Sciatic nerve (tissue), 2 donors: Measurements from ENCODE around the gene TXNRD2. TPM values are rescaled to one million over a fixed set of nuclear protein-coding genes. Genes with fewer than 3 reads are reported as not detected.
"Not testable (repeated sequence)": the region's sequence is repeated elsewhere in the genome, so short reads cannot be mapped to it uniquely, and the experiment has no call there.

Experiments
- ATAC-seq: fragments of 200-7000 bp; cut with Tn5 transposase; one replicate; pipeline ENCODE4 v1.9.1; 2020; ENCODE audit warnings: mild to moderate bottlenecking, moderate library complexity
- DNase-seq: peaks from one replicate; pipeline ENCODE4 v3.0.0-alpha.2; 2020; ENCODE audit warnings: low spot score
- intact Hi-C: fragments of 100-400 bp; cut with DNase I; formaldehyde crosslinking; loops from one replicate; pipeline ENCODE4 v1.14.2; 2022
- total RNA-seq: library from RNA; stranded (reverse); fragmentation: NEBNext Ultra II Directional; extraction: Animal tissue kit (Norgen Biotek cat#: 25700); gene quantifications from one replicate; pipeline ENCODE4 v1.2.1, GENCODE V29; 2021
- donor health status: DM: no; HTN: no; CAD: no.
- donor health status: DM: no; HTN: no; CAD: no.

Gene TXNRD2
- total RNA-seq, 1 donor from 2014 or later = 33.9 TPM

- DNase-seq (no peak), ATAC-seq (peak; percentile 60)
- intact Hi-C loops = no loop called here
Measured at GRCh38 chr22:19958083-19959042, 16.7 kb upstream of the TXNRD2 start.

DNA sequence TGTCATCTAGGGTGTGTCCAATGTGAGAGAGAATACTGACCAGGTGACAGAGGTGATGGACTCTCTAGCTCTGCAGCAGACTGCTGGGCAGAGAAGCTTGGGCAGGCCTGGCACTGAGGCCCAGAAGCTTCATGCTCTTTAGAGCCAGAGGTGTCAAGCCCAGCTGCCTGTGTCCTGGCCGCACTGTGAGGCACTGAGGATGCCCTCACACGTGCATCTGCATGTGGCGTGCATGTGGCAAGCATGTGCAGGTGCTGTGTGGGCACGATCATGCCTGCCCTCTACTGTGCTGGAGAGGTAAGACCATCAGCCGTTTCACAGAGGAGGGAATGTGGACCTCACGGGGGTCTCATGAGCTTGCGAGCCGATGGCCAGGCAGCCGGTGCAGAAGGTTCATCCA, 15.8 kb upstream of the TXNRD2 start:
- DNase-seq = no peak
- no peak for ATAC-seq
- intact Hi-C loops = no loop called here

DNA sequence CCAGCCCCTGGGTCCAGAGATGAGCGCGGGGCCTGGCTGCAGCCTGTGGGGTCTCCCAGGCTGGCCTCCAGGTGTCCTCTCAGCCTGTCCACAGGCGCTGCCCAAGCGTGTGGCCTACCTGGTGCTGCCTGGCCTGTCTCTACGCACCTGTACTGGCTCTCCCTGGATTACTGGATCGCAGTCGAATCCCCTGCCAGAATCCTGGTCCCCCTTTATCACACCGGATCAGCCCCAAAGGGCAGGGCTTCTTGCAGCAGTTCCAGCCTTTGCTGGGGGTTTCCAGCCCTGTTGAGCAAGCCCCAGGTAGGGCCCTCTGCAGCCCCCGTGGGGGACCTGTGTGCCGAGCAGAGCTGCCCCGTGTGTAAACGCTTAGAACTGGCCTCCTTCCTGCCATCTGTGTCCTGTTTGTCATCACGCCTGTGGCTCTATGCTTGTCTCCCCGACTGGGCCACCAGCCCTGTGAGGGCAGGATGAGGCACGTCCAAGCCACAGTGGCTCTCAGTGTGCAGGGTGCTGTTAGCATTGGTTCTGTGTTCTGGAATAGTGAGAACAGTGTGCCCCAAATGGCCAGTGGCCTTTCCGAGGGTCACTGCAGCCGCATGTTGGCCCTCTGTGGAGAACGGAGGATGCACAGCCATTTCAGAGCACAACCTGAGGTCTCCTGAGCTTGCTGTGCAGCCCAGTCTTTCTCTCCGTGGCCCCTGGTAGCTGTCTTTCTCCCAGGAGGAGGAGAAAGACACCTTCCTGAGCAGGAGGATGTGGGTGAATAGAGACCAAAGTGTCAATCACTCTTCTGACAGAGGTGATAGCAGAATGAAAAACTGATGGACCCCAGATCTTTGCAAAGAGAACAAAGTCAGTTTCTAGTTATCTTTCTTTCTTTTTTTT, 13.9 kb upstream of the TXNRD2 start:
- ATAC-seq (no peak), DNase-seq (peak; percentile 53)
- intact Hi-C loops = no loop called here

GRCh38 chr22:19951346-19951745, 9.7 kb upstream of the TXNRD2 start:
- DNase-seq = no peak
- ATAC-seq = no peak
- intact Hi-C loops = no loop called here

- intact Hi-C loops = no loop called here
- no peak for DNase-seq
- no peak for ATAC-seq
Measured at GRCh38 chr22:19948057-19948760, 6.6 kb upstream of the TXNRD2 start.

DNA sequence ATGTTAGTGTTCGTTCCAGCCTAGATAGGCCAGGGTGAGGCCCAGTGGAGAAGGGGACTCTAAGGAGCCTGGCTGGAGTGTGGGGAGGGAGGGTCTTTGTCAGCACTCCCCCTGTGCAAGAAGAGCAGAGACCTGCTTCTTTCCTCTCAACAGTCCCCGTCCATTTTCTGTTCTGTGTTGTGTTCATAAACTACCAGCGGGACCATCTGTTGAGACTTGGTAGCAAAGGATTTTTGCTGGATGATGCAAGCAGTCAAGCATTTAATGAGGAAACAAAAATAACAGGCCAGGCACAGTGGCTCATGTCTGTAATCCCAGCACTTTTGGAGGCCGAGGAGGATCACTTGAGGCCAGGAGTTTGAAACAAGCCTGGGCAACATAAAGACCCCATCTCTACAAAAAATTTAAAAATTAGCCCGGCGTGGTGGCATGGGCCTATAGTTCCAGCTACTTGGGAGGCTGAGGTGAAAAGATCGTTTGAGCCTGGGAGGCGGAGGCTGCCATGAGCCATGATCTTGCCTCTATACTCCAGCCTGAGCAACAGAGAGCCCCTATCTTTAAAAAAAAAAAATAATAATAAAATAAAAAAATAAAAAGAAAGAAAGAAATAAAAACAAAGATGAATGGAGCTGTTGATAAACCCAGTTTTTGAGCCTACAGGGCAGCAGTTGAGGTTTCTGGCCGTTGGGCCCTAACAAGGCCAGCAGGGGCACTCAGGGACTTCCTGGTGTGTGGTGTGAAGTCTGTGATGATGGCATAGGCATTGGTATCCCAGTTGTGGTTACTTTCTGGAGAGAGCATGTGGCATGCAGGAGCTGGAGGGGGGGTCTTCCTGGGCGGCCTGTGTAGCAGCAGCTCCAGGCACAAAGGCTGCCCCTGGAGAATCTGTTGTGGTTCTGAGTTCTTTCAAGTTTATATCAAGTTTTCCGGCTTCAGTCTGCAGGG, 1.7 kb upstream of the TXNRD2 start:
- no peak for DNase-seq
- intact Hi-C loops = no loop called here
- peak; percentile 81 for ATAC-seq

DNA sequence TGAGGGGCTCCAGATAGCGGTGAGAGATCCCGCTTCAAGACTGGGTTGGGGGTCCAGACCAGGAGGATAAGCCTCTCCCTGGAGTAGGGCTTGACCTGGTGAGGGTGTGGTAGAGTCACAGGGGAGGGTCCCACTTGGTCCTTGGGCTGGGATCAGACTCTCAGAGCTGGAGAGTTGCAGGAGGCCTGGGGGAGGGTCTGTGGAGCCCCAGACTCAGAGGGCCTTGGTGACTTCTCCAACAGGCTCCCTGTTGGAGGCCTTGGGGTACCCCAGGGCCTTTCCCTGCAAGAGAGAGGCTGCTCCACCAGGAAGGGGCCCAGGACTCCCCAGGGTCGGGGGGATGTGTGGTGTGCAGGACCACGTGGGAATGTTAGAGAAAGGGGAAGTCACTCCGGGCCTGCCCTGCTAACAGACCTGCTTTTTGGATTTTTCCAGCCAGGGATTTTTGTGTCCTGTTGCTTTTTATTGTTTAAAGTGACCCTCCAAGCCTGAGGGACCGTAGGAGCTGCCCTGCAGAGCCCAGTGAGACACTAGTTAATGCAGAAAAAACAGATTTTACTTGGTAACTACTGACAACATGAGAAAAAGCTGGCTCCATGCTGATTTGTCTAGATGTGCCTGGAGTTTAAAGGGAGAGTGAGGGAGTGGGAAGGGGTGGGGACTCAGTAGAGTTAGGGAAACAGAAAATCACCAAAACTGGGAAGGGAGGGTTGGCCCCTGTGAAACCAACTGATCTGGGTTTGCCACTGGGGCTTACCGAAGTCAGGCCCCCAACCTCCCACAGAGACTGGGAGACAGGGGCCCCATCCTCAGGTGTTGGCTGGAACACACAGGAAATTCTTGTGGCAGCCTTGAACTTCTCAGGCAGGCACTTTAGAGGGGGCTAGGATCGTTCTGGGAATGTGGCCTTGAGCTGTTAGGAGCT, 801 bp upstream of the TXNRD2 start:
- intact Hi-C loops = no loop called here
- no peak for DNase-seq

GRCh38 chr22:19940536-19941364, 868 bp downstream of the TXNRD2 start:
- ATAC-seq (no peak), DNase-seq (no peak)
- intact Hi-C loops = no loop called here

More for the DNA sequence above, 801 bp upstream of the TXNRD2 start:
- peak; percentile 87 for ATAC-seq

GRCh38 chr22:19937616-19938473, 3.8 kb downstream of the TXNRD2 start:
- intact Hi-C loops = no loop called here
- DNase-seq (no peak), ATAC-seq (no peak)

DNA sequence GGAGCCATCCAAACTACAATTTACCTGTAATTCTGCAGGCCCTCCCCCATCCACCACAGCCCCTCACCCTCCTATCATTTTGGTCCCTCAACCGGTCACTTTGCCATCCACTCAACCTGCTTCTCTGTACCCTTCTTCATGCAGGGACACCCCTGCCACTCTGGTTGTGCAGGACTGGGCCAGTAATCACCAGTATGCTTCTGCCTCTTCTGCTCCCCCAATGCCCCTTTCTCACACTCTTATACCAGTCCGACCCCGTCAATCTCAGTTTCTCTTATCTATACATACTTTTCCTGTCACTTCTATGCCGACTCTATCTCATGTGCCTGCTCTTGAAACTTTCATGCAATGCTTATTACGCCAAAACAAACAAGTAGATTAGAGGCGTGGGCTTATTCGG, 5.1 kb downstream of the TXNRD2 start:
- DNase-seq (no peak), ATAC-seq (no peak)
- intact Hi-C loops = no loop called here

DNA sequence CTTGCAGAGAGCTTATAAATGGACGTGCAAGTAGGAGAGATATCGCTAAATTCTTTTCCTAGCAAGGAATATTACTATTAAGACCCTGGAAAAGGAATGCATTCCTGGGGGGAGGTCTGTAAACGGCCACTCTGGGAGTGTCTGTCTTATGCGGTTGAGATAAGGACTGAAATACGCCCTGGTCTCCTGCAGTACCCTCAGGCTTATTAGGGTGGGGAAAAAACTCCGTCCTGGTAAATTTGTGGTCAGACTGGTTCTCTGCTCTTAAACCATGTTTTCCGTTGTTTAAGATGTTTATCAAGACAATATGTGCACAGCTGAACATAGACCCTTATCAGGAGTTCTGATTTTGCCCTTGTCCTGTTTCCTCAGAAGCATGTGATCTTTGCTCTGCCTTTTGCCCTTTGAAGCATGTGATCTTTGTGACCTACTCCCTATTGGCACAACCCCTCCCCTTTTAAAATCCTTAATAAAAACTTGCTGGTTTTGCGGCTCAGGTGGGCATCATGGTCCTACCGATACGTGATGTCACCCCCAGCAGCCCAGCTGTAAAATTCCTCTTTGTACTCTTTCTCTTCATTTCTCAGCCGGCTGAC, 6.4 kb downstream of the TXNRD2 start:
- DNase-seq, ATAC-seq, intact Hi-C loops: not testable (repeated sequence)

DNA sequence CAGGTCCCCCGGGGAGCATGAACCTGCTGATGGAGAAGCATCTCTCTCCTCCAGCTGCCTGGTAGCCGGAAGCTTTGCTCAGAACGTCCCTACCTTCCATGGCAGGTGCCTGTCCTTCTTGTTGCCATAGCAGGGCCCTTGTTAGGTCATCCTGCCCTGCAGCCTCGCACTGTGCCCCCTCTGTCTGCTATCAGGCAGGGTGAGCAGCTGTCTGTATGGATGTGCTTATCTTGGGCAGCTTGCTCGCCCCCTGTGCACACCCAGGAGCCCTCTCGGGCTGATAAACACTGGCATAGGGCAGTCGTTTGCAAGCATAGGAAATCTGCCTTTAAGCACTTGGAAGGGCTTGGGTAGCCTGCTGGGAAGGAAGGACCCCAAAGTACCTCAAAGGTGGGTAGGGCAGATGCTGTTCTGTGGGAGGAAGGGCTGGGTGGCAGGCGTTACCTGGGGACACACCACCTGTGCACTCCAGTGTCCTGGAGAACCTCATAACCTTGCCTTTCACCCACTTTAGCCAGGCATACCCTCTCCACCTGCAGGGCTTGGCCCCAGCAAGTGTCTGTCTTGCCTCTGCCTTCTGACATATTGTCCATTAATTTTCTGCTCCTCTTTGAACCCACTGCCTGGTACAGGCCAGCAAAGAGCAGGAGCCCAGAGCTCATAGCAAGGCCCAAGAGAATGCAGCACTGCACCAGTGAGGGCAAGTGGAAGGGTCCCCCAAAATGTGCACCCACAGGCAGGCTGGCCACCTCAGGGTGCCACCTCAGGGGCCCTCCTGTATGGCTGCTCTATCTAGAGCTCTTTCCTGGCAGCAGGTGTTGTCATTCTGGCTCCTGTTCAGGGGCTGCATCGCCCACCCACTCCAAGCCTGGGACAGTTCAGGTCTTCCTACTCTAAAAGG, 8.0 kb downstream of the TXNRD2 start:
- intact Hi-C loops = no loop called here
- ATAC-seq (no peak), DNase-seq (no peak)

- ATAC-seq (peak; percentile 60), DNase-seq (no peak)
- intact Hi-C loops = no loop called here
Measured at GRCh38 chr22:19932367-19933206, 9.0 kb downstream of the TXNRD2 start.
